HG03521 (cell line): Measurements from ENCODE around the gene MRPL43.

ENCODE experiments used
- ATAC-seq: cut with Tn5 transposase; IDR thresholded peaks from one replicate; pipeline ENCODE4 v1.9.1; 2021; ENCODE audit warnings: mild to moderate bottlenecking, moderate library complexity; ENCODE audit not compliant: unreplicated experiment

Gene MRPL43

DNA sequence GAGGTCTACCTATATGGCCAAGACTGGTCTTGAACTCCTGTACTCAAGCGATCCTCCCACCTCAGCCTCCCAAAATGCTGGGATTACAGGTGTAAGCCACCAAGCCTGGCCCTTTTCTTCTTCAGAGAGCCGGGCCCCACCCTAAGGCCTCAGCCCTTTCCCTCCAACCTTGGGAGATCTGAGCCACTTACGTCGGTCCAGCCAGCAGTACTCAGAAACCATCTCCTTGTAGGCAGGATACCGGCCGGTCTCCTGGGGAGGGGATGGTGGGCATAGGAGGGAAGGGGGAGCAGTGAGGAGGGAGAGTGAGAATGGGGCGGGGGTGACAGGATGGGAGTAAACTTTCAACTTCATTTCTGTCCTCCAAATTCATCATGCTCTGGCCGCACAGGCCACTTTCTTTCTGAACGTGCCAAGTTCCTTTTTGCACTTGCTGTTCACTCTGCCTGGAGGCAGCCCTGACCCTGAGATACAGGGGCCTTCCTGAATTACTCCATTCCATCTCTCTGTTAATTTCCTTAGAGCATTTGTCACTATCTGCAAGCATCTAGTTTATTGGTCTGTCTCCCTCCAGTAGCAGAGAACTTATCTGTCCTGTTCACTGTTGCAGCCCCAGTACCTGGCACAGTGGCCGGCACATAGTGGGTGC is 33.3 kb upstream of the MRPL43 start:
- ATAC-seq: no peak

DNA sequence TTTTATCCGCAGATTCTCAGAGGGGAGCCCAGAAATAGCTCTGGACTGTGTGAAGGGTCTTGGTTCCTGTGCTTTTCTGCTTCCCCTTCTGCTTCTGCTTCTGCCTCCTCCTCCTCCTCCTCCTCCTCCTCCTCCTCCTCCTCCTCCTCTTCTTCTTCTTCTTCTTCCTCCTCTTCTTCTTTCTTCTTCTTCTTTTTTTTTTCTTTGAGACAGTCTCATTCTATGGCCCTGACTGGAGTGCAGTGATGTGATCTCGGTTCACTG is 32.1 kb upstream of the MRPL43 start:
- ATAC-seq: no peak

DNA sequence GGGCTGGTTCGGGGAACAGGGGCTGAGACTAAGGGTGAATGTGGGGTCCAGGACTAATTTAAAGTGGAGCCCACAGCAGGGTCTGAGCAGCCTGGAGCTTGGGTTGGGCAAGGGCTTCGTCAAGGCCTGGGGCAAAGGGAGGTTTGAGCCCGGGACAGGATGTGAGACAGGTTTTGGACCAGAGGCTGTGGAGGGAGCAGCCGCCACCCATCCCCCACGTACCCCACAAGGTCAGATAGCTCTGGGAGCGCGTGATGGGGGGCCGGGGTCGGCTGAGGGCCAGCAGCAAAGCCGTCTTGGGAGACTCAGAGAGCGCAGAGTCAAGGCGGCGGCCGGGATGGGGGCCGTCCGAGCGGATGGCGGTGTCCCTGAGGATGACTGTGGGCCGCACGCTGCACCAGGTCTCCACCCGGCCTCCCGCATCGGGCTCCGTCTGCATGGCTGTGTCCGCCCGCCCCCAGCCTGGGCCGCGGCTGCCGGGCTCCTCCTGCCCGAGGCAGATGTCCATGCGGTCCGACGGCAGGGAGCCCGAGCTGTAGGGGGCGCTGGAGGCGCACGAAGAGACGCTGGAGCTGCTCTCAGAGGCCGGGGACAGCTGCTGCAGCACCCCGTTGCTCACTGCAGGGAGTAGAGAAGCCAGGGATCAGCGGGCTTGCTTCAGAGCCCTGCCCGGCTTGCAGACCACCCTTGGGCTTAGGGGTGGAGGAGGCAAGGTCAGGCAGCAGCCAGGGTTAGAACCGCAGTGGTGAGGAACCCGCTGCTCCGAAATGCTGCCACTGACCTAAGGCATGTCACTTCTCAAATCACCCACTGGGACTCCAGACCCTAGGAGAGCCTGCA is 31.5 kb upstream of the MRPL43 start:
- no peak for ATAC-seq

DNA sequence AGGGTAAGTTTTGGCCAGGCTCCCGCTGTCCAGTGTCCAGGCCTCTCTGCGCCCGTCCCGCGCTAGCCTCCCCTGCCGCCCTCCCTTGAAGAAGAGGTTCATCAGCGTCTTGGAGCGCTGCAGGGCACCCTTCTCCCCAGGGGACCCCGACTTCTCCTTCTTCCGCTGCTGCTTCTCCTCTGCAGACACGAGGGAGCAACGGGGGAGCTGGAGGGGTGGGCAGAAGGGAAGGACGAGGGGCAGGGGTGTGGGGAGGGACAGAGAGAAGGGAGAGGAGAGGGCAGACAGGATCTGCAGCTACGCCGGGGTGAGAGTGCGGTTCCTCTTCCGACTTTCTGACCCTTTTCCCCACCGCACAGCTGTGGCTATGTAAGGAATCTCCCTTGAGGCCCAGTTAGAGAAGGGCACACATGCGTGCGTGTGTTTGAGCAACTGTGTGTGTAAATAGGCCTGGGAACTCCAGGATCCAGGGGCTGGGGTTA is 30.9 kb upstream of the MRPL43 start:
- ATAC-seq: no peak

DNA sequence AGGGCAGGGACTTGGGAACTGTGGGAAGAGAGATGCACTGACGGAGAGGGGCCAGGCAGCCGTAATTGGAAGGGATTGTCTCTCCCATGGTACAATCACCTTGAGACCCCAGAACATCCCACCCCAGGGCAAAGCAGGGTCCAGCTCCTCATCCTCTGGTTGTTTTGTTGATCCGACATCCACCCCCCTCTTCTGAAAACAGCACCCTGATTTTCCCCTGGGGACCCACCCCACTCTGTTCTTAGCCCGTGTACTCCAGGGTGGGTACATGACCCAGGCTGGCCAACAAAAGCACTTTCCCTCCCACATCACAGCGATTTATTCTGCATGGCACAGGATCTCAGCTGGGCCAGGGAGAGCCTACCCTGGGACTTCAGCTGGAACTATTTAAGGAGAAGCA is 29.5 kb upstream of the MRPL43 start:
- no peak for ATAC-seq

DNA sequence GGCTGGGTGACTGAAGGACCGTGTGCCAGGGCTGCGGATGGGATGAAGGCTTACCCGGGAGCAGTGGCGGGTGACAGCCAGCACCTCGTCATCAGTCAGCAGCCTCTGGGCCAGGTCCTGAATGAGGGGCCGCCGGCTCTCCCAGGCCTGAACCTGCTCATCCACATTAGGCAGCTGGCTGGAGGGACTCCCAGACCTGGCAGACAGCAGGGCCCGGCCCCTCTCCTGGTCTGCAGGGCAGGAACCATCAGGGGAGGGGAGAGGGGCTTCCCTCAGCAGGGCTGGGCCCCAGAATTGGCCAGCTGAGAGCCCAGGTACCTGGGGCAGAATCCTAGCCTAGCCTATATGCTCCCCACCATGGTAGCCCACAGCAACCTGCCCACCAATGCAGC is 28.3 kb upstream of the MRPL43 start:
- no peak for ATAC-seq

DNA sequence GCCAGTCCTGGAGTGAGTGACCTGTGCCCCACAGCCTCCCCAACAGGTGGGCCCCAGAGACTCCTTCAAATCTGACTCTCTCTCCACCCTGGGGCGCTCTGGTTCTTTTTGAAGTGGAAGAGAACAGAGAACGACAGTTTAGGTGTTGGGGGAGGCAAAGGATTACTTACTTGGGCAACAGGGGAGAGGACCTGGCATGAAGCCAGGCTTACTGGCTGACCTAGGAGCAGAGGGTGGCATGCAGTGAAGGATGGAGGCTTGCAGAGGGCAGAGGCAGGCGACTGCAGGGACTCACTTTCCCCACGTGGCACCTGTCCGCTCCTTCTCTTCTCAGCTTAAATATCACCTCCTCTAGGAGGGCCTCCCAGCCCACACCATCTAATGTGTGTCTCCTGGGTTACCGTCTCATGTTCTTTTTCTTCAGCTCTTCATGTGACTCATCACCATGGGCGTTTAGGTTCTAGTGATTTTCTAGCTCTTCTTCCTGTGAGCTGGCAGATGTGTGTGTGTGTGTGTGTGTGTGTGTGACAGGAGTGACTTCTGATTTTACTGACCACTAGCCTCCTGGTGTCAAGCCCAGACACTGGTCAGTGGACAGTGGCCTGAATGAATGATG is 27.8 kb upstream of the MRPL43 start:
- no peak for ATAC-seq

DNA sequence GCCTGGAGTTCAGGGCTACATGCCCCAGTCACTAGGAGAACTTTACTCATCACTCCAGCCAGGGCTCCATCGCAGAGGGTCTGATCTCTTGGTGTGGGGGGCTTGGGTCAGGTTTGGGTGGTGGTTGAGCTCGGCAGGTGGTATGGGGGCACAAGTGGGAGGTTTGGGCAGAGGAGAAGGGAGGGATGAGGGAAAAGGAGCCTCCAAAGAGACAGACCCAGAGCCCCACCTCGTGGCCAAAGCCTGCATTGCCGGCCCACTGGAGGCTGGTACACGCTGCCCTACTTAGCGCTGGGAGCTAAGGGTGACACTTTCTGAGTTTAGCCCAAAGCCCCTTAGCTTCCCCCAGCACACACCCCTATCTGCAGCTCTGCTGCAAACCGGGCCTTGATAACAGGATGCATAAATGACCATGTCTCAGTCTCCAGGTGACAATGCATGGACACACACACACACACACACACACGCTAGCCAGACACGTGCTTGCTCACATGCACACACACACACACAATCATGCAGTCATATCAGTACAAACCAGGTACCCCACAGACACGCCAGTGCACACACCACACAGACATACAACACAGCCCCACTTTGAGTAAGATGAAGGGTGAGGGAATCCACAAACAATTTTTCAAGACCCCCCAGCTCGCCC is 27.1 kb upstream of the MRPL43 start:
- ATAC-seq: no peak

DNA sequence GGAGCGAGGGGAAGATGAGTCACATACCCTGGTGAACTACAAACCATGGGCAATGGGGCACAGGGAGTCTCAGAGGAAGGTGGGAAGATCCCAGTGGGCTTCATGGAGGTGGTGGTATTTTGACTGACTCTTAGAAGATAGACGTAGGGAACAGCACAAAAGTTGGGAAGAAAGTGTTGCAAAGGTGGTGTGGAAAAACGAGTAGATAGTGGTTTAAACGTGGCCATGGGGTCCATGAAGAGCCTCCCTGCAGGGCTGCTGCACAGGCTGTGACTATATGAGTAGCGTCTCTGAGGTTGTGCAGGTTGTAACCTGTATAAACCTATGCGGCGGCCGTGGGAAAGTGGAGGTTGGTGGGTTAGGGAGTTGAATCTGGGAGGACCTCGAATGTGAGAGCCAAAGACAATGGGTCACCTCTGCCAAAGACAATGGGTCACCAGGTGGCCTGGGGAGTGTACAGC is 26.1 kb upstream of the MRPL43 start:
- no peak for ATAC-seq

DNA sequence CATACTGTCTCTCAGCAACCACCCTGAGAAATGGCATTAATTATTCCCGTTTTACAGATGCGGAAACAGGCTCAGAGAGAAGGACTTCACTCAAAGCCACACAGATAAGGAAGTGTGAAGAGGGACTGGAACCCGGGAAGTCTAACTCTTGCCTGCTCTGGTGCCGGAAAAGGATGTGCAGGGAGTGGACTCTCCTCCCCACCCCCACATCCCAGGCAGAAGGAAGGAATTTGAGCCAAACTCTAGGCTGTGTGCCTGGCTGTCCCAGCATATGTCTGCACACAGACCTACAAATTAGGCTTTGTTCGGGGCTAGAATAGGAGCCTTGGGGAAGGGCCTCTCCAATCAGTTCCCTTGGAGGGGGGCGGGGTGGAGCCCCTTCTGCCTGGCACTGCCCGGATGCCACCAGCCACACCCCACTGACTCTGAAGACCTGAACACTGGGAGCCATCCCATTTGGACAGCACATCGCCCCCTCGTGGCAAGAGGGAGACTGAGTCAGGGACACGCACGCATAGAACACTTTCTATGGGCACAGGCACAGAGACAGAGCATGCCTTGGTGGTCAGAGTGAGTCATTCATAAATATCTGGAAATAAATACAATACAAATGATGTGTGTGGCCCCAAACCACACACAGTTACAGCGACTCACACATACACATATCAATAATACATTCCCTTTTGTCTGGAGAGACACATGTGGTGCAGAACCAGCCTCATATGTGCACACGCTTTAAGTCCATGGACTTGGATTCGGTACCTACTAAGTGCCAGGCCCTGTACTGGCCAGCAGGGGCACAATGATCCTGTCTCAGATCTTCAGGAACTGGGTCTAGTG is 25.4 kb upstream of the MRPL43 start:
- ATAC-seq: no peak

DNA sequence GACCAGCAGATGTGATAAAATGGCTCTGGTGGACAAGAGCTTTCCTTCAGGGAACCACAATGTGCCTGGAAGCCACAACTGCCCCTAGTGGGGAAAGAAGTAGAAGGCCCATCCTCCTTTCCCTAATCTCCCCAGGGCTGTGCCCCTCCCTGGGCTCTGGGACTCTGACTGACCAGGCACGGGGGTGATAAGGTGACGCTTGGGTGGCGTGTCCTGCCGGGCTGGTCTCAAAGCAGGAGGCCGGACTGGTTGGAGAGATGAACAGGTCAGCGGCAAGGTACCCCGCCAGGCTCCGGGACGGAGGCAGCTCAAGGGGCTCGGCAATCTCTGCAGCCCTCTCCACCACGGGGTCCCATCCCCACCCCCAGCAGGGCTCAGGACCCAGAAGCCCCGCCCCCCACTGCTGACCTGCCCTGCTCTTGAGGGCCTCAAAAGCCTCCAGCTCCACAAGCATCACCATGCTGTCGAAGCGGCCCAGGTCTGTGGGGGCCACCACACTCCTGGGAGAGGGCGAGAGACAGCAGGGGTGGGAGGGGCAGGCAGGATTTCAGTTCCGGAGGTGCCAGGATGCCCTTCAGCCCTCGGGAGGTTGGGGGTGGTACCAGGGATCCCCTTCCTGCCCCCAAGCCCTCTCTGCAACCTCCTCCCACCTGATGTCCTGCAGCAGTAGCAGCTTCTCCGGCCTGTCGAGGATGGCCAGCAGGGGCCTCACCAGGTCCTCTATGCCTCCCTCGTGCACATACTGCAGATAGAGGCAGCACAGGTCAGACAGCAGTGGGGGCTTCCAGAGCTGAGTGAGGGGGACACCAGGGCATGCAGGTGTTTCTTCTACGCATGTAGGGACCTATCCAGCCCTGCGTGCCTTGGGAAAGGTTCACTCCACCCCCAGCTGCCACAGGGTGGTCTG is 24.5 kb upstream of the MRPL43 start:
- ATAC-seq: no peak

DNA sequence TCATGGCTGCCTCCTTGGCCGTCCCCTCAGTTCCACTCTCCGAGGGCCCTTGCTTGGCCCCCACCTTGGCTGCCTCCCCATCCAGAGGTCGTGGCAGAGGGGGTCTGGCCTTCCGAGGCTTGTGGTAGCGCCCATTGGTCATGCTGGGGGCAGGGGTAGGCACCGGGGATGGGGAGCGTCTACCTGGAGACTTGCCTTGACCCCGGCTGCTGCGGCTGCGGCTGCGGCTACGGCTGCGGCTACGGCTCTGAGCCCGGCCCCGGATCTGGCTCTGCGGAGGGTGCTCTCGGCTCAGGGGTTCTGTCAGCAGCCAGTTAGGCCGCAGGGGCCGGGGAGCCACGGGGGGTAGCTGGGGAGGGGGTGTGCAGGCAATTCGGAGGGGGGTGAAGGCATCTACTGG is 23.0 kb upstream of the MRPL43 start:
- ATAC-seq: no peak

DNA sequence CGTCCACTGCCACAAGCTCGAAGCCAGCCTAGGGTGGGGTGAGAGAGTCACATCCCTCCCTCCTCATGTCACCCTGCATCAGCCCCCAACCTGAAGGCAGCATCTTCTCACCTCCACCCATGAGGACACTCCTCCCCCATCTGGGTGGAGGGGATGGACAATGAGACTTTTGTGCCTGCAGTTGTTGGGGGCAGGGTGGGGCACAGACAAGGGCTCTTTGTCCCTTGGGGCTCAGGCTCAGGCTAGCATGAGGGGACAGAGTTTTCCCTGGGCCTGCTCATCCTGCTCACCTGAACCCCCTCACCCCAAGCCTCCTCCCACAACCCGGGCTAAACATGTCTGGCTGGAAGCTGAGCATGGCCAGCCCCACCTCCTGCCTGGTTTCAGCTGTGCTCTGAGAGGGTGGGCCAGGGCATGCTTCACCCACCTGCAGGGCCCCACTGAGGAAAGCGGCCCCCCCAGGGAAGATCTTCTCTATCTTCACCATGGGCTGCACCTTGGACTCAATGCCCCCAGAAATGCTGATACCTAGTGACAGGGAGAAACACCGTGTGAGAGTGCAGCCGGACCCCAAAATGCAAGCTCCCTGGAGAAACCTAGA is 21.6 kb upstream of the MRPL43 start:
- no peak for ATAC-seq

DNA sequence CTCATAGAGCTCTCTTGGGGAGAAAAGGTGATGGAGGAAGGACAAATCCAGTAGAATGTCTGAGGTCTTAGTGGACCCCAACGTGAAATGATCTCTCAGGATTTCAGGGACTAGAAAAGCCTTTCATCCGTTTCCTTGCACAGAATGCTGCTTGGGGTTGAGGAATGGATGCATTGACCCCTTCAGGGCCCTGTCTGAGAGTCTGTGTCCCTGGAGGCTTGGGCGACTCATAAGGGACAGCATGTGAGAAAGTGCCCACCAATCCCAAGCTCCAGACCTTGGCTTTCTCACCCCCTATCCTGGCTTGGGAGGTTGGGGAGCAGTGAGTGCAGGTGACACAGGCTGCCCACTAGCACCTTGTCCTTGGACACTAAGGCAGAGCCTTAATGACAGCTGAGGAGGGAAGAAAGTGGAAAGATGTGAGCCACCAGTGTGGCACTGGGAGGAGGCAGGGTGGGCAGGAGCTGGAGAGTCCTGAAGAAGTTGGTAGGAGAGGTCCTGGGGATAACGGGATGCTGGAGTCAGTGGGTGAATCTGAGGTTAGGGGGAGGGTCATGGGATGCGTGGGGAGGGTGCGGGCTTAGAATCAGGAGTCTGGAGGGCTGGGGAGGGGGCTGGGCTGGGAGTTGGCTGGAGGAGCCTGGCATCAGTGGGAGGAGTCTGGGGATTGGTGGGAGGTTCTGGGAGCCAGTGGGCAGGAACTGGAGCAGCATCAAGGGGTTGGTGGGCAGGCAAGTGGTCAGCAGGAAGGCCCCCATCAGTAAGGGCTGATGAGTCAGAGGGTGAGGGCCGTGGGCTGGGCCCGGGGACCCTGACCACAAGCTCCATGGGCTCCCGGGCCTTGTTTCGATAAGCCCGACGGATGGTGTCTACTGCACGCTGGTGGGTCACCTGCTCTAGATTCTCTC is 20.9 kb upstream of the MRPL43 start:
- no peak for ATAC-seq

DNA sequence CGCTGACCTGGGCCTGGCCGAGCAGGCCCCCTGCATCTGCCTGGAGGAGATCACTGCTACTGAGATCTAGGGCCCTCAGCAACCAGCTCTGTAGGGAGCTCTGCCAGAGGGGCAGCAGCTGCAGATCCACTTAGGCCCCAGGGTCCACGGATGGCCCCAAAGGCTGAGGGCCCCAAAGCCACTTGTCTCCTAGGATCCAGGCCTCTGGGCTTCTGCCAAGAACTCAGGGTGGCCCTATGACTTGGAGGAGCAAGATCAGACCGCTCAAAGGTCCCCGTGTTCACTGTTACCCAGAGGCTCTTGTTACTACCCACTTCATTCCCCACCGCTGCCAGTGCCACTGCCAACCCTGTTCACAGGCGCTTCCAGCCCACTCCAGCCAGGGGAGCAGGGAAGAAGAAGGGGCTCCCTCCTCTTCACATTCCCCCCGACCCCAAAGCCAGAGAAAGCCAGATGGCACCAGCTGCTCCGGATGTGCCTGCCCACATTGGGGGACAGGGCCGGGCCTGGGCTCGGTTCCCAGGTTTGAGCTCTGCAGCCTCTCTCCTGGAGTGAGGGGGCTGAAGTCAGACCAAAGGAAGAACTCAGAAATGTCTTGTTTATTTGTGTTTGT is 19.9 kb upstream of the MRPL43 start:
- ATAC-seq: no peak

DNA sequence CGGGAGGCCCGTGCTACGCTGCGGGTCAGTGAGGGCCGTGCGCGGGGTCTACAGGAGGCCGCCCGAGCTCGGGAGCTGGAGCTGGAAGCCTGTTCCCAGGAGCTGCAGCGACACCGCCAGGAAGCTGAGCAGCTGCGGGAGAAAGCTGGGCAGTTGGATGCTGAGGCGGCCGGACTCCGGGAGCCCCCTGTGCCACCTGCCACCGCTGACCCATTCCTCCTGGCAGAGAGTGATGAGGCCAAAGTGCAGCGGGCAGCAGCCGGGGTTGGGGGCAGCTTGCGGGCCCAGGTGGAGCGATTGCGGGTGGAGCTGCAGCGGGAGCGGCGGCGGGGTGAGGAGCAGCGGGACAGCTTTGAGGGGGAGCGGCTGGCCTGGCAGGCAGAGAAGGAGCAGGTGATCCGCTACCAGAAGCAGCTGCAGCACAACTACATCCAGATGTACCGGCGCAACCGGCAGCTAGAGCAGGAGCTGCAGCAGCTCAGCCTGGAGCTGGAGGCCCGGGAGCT is 19.3 kb upstream of the MRPL43 start:
- no peak for ATAC-seq

DNA sequence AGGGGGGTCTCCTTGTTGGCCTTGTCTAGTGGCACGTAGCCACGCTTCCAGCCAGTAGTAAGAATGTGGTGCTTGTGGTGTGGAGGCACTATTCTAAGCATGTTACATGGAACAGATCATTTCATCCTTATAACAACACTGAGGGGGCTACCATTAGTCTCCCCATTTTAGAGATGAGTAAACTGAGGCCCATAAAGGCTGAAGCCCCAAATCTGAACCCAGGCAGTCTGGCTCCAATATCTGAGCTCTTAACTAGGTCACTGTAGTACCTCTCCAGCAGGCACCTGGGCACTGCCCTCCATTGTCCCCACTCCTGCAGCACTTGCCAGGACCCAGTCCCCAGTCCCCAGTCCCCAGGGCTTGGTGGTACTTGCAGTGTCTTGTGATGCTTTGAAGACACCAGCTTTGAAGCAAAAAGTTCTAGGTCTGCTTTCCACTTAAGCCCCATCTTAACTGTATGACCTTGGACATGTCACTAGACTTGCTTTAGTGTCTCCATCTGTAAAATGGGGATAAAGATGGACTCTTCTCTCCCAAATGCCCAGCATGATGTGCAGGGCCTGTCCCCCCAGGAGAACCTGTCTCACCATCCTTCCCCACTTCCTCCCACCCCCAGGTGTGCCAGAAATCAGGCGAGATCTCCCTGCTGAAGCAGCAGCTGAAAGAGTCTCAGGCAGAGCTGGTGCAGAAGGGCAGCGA is 18.7 kb upstream of the MRPL43 start:
- ATAC-seq: no peak
